ENCODE measurements around the gene ROR2. TPM values are rescaled to one million over a fixed set of nuclear protein-coding genes. Genes with fewer than 3 reads are reported as not detected.
A peak's percentile ranks its signal among the peaks of the same experiment; 100 is the strongest.

ROR2 gene
- total and polyA plus RNA-seq, 2 of the 8 experiments (the other 6 are each of a cell fraction or from before 2014, with no cell fraction given) = 2.7 to 4.3 TPM

GRCh38 chr9:91756510-91756780 is 193.6 kb downstream of the ROR2 start:
- Histone ChIP-seq H4K20me1 (replicated peaks in 1 of 2; ENCODE audit: control insufficient read depth in 1 of 2, insufficient read depth in 2 of 2, low read length in 2 of 2) (no peaks in the 10 kb centered on the region), H2BK20ac (ENCODE audit: low read length) (peak overlapping the region; percentile 55; the same call in 1 of the 2 replicates), H3K18ac (ENCODE audit: extremely low read depth, low read length) (no peak overlapping the region), H2BK5ac (ENCODE audit: low read depth, low read length) (no peak overlapping the region), H3K14ac (ENCODE audit: insufficient read length) (no peak overlapping the region), H3K79me1 (ENCODE audit: low read depth, low read length) (no peaks in the 10 kb centered on the region), H3K4me3 (ENCODE audit: extremely low read depth in 1 of 4, insufficient read depth in 2 of 4, low read depth in 3 of 4, low read length in 4 of 4) (no peak overlapping the region), H3K27me3 (replicated peaks in 1 of 4; ENCODE audit: control insufficient read depth in 3 of 4, extremely low read depth in 1 of 4, insufficient read depth in 3 of 4, low read length in 3 of 4) (no peaks in the 10 kb centered on the region), H3K4ac (replicated peaks; ENCODE audit: insufficient read length, low read depth, low read length) (no peak overlapping the region), H3K36me3 (ENCODE audit: control insufficient read depth in 2 of 4, insufficient read depth in 4 of 4, low read length in 3 of 4) (no peaks in the 10 kb centered on the region), H3K4me2 (ENCODE audit: insufficient read depth in 1 of 2, low read depth in 2 of 2, low read length in 2 of 2) (no peak overlapping the region), H2AK5ac (ENCODE audit: low read depth, low read length) (no peak overlapping the region; the same call in 1 of the 2 replicates), H3K79me2 (ENCODE audit: control insufficient read depth in 1 of 2, insufficient read depth in 2 of 2, low read length in 2 of 2) (no peaks in the 10 kb centered on the region), H2BK120ac (replicated peaks; ENCODE audit: low read depth, low read length) (no peak overlapping the region), H3K9ac (replicated peaks in 1 of 4; ENCODE audit: extremely low read depth in 1 of 4, low read depth in 3 of 4, low read length in 3 of 4) (no peak overlapping the region), H3K23ac (ENCODE audit: insufficient read length) (no peak overlapping the region), H3K9me3 (ENCODE audit: insufficient read depth in 2 of 2, low read depth in 1 of 2, low read length in 1 of 2) (no peaks in the 10 kb centered on the region; a peak in 1 of 4 replicates), H2BK15ac (ENCODE audit: low read length) (no peak overlapping the region), H3K23me2 (ENCODE audit: low read depth, low read length) (no peaks in the 10 kb centered on the region), H3K4me1 (replicated peaks in 1 of 4; ENCODE audit: control insufficient read depth in 3 of 4, insufficient read depth in 4 of 4, low read length in 3 of 4) (0 out of 7 replicates have a peak, but pooled peaks cover 0 to 2% (median 0%) of the 10 kb centered on the region in 4 experiments), H3K27ac (ENCODE audit: low read depth, low read length) (no peak overlapping the region), H3K56ac (replicated peaks; ENCODE audit: insufficient read length, low read depth, low read length) (no peak overlapping the region), H4K91ac (replicated peaks; ENCODE audit: insufficient read length, low read length) (no peak overlapping the region), H2BK12ac (ENCODE audit: low read depth, low read length) (0 out of 2 replicates have a peak overlapping the region, but pooled peaks have one; percentile 82), H4K8ac (ENCODE audit: extremely low read depth, insufficient read depth, low read length) (no peak overlapping the region), H4K5ac (ENCODE audit: insufficient read length, low read depth, low read length) (no peak overlapping the region), H2AFZ (ENCODE audit: low read length) (no peak overlapping the region)
- DNase-seq (ENCODE audit: low read depth in 1 of 2, low spot score in 2 of 2) = no peak
- no peak for FAIRE-seq
- ChIA-PET CTCF (ENCODE audit: partially characterized antibody) (interaction anchor here (1.0 to 7.2 kb wide), 6 partner anchors 9 to 225 kb away, joined by 3 to 96 read pairs (median 4); no protein-coding TSS in a partner anchor), POLR2A (ENCODE audit: partially characterized antibody) (no interaction called here)
- WGBS, 2 experiments (ENCODE audit: extremely low coverage in 1 of 2, insufficient coverage in 1 of 2, insufficient read length in 1 of 2, insufficient replicate concordance in 2 of 2, low coverage in 1 of 2, low lambda C conversion rate in 2 of 2, missing lambda C conversion rate in 1 of 2) = 100% methylated on average over 4 of the region's 4 CpGs; no CpG with 5 or more reads in 1 of the 2 experiments
- TF ChIP-seq RAD21 (IDR thresholded peaks at IDR 0.05 in 1 of 2, conservative IDR thresholded peaks at IDR 0.05 in 1 of 2; ENCODE audit: low read depth in 2 of 2, low read length in 2 of 2) (no peak), SIRT6 (IDR thresholded peaks at IDR 0.05; ENCODE audit: low read length) (no peak), BRCA1 (IDR thresholded peaks at IDR 0.05; ENCODE audit: low read depth, low read length) (no peak), SP2 (IDR thresholded peaks at IDR 0.05; ENCODE audit: low read length) (no peak), GTF2F1 (IDR thresholded peaks at IDR 0.05; ENCODE audit: borderline replicate concordance, low read depth, low read length) (no peak), KDM1A (IDR thresholded peaks at IDR 0.05; ENCODE audit: borderline replicate concordance, low read length) (no peak), BACH1 (IDR thresholded peaks at IDR 0.05; ENCODE audit: low read length) (no peak), MAFK (IDR thresholded peaks at IDR 0.05; ENCODE audit: low read depth, low read length) (no peak), TBP (IDR thresholded peaks at IDR 0.05; ENCODE audit: low read depth, low read length) (no peak), ASH2L (IDR thresholded peaks at IDR 0.05; ENCODE audit: low read length) (no peak), JUND (IDR thresholded peaks at IDR 0.05; ENCODE audit: low read length) (no peak), HDAC6 (IDR thresholded peaks at IDR 0.05; ENCODE audit: low read depth, low read length) (no peak), ZNF274 (IDR thresholded peaks at IDR 0.05; ENCODE audit: borderline replicate concordance, extremely low read depth, low read length) (no peak), CHD2 (IDR thresholded peaks at IDR 0.05; ENCODE audit: low read length) (no peak), KDM5A (IDR thresholded peaks at IDR 0.05; ENCODE audit: low read length) (no peak), ATF3 (IDR thresholded peaks at IDR 0.05; ENCODE audit: insufficient read depth, low read depth, low read length) (no peak)

All from H1 (cell line).